ENCODE measurements around the gene NOL4L. TPM values are rescaled to one million over a fixed set of nuclear protein-coding genes. Genes with fewer than 3 reads are reported as not detected.
"Not testable (repeated sequence)": the region's sequence is repeated elsewhere in the genome, so short reads cannot be mapped to it uniquely, and the experiment has no call there.

NOL4L gene
- total RNA-seq, 1 experiment from 2014 or later, result 7.5 TPM

- DNase-seq (ENCODE audit: extremely low read depth, low read depth), result no peak
These were observed 147.6 kb downstream of the NOL4L start for GRCh38 chr20:32437391-32438074.

GRCh38 chr20:32436968-32437367 lies 148.2 kb downstream of the NOL4L start:
- DNase-seq (ENCODE audit: extremely low read depth, low read depth), result no peak

GRCh38 chr20:32436142-32436861 lies 148.8 kb downstream of the NOL4L start:
- no peak for DNase-seq (ENCODE audit: extremely low read depth, low read depth)

- no peak for DNase-seq (ENCODE audit: extremely low read depth, low read depth)
These were observed 149.6 kb downstream of the NOL4L start for GRCh38 chr20:32435449-32436107.

GRCh38 chr20:32434434-32434833 lies 150.7 kb downstream of the NOL4L start:
- DNase-seq (ENCODE audit: extremely low read depth, low read depth), result no peak

GRCh38 chr20:32433311-32434021 lies 151.7 kb downstream of the NOL4L start:
- DNase-seq (ENCODE audit: extremely low read depth, low read depth), result no peak

GRCh38 chr20:32432277-32432676 lies 152.9 kb downstream of the NOL4L start:
- no peak for DNase-seq (ENCODE audit: extremely low read depth, low read depth)

- no peak for DNase-seq (ENCODE audit: extremely low read depth, low read depth)
These were observed 153.7 kb downstream of the NOL4L start for GRCh38 chr20:32431457-32431856.

- no peak for DNase-seq (ENCODE audit: extremely low read depth, low read depth)
These were observed 155.3 kb downstream of the NOL4L start for GRCh38 chr20:32429745-32430360.

- DNase-seq (ENCODE audit: extremely low read depth, low read depth), result no peak
These were observed 155.8 kb downstream of the NOL4L start for GRCh38 chr20:32429343-32429742.

GRCh38 chr20:32427996-32428395 lies 157.1 kb downstream of the NOL4L start:
- no peak for DNase-seq (ENCODE audit: extremely low read depth, low read depth)

- DNase-seq (ENCODE audit: extremely low read depth, low read depth), result no peak
These were observed 163.8 kb downstream of the NOL4L start for GRCh38 chr20:32421290-32421689.

- DNase-seq (ENCODE audit: extremely low read depth, low read depth), result no peak
These were observed 166.8 kb downstream of the NOL4L start for GRCh38 chr20:32418376-32418775.

- DNase-seq (ENCODE audit: extremely low read depth, low read depth), result no peak
These were observed 168.9 kb downstream of the NOL4L start for GRCh38 chr20:32416206-32416605.

GRCh38 chr20:32415494-32415893 lies 169.6 kb downstream of the NOL4L start:
- no peak for DNase-seq (ENCODE audit: extremely low read depth, low read depth)

- DNase-seq (ENCODE audit: extremely low read depth, low read depth), result no peak
These were observed 173.0 kb downstream of the NOL4L start for GRCh38 chr20:32411955-32412706.

GRCh38 chr20:32407131-32407750 lies 177.9 kb downstream of the NOL4L start:
- not testable (repeated sequence) for DNase-seq (ENCODE audit: extremely low read depth, low read depth)

GRCh38 chr20:32406701-32407100 lies 178.4 kb downstream of the NOL4L start:
- DNase-seq (ENCODE audit: extremely low read depth, low read depth), result no peak

GRCh38 chr20:32404017-32404416 lies 181.1 kb downstream of the NOL4L start:
- no peak for DNase-seq (ENCODE audit: extremely low read depth, low read depth)

- DNase-seq (ENCODE audit: extremely low read depth, low read depth), result no peak
These were observed 184.7 kb downstream of the NOL4L start for GRCh38 chr20:32400476-32400875.

Data from NCI-H460 (cell line).